Measurements from ENCODE around the gene IL5. TPM values are rescaled to one million over a fixed set of nuclear protein-coding genes. Genes with fewer than 3 reads are reported as not detected.

IL5 gene
- total and polyA plus RNA-seq, 2 of the 13 experiments (the other 11 are each of a cell fraction or from before 2014, with no cell fraction given): not detected

DNA sequence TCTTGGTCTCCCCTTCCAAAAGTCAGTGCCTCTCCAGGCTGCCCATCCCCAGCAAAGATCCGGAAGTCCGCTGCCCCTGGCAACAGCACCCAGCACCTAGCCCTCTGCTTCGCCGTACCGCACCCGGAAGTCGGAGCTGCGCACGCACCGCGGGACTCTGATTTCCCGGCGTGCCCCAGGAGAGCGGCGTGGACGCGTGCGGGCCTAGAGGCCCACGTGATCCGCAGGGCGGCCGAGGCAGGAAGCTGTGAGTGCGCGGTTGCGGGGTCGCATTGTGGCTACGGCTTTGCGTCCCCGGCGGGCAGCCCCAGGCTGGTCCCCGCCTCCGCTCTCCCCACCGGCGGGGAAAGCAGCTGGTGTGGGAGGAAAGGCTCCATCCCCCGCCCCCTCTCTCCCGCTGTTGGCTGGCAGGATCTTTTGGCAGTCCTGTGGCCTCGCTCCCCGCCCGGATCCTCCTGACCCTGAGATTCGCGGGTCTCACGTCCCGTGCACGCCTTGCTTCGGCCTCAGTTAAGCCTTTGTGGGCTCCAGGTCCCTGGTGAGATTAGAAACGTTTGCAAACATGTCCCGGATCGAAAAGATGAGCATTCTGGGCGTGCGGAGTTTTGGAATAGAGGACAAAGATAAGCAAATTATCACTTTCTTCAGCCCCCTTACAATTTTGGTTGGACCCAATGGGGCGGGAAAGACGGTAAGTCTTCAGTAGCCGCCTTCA, 13.6 kb upstream of the IL5 start, which contains the start of gene RAD50 (continued):
- TF ChIP-seq ZNF143 (CRISPR knock-in tag; IDR thresholded peaks at IDR 0.05) (peak; percentile 95), ZHX1 (CRISPR knock-in tag; IDR thresholded peaks at IDR 0.05; ENCODE audit: low read depth) (no peak; the same call in 1 of the 2 replicates), SYNCRIP (IDR thresholded peaks at IDR 0.05; ENCODE audit: insufficient read depth, low read depth, low read length) (no peak), KDM3A (CRISPR knock-in tag; IDR thresholded peaks at IDR 0.05; ENCODE audit: low read depth) (peak; percentile 88; the same call in 1 of the 2 replicates), NCOR1 (IDR thresholded peaks at IDR 0.05; ENCODE audit: borderline replicate concordance, low read length) (peak; percentile 19; the same call in 1 of the 2 replicates), ZNF737 (CRISPR knock-in tag; IDR thresholded peaks at IDR 0.05; ENCODE audit: borderline replicate concordance) (no peak), AHR (CRISPR knock-in tag; IDR thresholded peaks at IDR 0.05) (peak; percentile 94; the same call in 1 of the 2 replicates), ZNF263 (CRISPR knock-in tag; IDR thresholded peaks at IDR 0.05) (no peak), SP4 (CRISPR knock-in tag; IDR thresholded peaks at IDR 0.05) (peak; percentile 83), ZNF674 (CRISPR knock-in tag; IDR thresholded peaks at IDR 0.05; ENCODE audit: low read depth) (0 out of 2 replicates have a peak, but pooled peaks have one; percentile 76), RAD51 (IDR thresholded peaks at IDR 0.05; ENCODE audit: borderline replicate concordance) (peak; percentile 81), ZUFSP (CRISPR knock-in tag; IDR thresholded peaks at IDR 0.05; ENCODE audit: borderline replicate concordance) (no peak), POLR2A (IDR thresholded peaks at IDR 0.05; ENCODE audit: insufficient read depth in 1 of 2, low read depth in 2 of 2, low read length in 2 of 2) (peak; percentile 78 to 94), BRCA1 (CRISPR knock-in tag; IDR thresholded peaks at IDR 0.05) (no peak), ZNF234 (CRISPR knock-in tag; conservative IDR thresholded peaks at IDR 0.05) (peak; percentile 73; the same call in 1 of the 2 replicates), THAP7 (CRISPR knock-in tag; IDR thresholded peaks at IDR 0.05) (peak; percentile 34; the same call in 1 of the 2 replicates)
- TF ChIP-seq, protein P1, sequence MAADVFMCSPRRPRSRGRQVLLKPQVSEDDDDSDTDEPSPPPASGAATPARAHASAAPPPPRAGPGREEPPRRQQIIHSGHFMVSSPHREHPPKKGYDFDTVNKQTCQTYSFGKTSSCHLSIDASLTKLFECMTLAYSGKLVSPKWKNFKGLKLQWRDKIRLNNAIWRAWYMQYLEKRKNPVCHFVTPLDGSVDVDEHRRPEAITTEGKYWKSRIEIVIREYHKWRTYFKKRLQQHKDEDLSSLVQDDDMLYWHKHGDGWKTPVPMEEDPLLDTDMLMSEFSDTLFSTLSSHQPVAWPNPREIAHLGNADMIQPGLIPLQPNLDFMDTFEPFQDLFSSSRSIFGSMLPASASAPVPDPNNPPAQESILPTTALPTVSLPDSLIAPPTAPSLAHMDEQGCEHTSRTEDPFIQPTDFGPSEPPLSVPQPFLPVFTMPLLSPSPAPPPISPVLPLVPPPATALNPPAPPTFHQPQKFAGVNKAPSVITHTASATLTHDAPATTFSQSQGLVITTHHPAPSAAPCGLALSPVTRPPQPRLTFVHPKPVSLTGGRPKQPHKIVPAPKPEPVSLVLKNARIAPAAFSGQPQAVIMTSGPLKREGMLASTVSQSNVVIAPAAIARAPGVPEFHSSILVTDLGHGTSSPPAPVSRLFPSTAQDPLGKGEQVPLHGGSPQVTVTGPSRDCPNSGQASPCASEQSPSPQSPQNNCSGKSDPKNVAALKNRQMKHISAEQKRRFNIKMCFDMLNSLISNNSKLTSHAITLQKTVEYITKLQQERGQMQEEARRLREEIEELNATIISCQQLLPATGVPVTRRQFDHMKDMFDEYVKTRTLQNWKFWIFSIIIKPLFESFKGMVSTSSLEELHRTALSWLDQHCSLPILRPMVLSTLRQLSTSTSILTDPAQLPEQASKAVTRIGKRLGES (CRISPR knock-in tag; IDR thresholded peaks at IDR 0.05; ENCODE audit: borderline replicate concordance): no peak; the same call in 1 of the 2 replicates
- TF ChIP-seq, protein P2, sequence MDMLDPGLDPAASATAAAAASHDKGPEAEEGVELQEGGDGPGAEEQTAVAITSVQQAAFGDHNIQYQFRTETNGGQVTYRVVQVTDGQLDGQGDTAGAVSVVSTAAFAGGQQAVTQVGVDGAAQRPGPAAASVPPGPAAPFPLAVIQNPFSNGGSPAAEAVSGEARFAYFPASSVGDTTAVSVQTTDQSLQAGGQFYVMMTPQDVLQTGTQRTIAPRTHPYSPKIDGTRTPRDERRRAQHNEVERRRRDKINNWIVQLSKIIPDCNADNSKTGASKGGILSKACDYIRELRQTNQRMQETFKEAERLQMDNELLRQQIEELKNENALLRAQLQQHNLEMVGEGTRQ (IDR thresholded peaks at IDR 0.05; ENCODE audit: low read depth, low read length): peak; percentile 91
- TF ChIP-seq, protein P2 (CRISPR knock-in tag; IDR thresholded peaks at IDR 0.05; ENCODE audit: borderline replicate concordance): peak; percentile 98

All from HepG2 (cell line).